Astrocyte (in vitro differentiated cells and primary cell): ENCODE measurements around the gene EEF2K.

Source experiments
- EZH2 ChIP-seq: IDR thresholded peaks from 2 replicates; pipeline ENCODE4 v1.6.1; 2012; ENCODE audit warnings: mild to moderate bottlenecking, low read length, inconsistent platforms; ENCODE audit not compliant: insufficient read depth
- TF ChIP-seq, protein P1 (sequence below): IDR thresholded peaks from 2 replicates; pipeline ENCODE4 v1.5.1; 2011; ENCODE audit warnings: low read depth, mild to moderate bottlenecking, inconsistent platforms, low read length, moderate library complexity; ENCODE audit not compliant: insufficient read depth

DNA sequence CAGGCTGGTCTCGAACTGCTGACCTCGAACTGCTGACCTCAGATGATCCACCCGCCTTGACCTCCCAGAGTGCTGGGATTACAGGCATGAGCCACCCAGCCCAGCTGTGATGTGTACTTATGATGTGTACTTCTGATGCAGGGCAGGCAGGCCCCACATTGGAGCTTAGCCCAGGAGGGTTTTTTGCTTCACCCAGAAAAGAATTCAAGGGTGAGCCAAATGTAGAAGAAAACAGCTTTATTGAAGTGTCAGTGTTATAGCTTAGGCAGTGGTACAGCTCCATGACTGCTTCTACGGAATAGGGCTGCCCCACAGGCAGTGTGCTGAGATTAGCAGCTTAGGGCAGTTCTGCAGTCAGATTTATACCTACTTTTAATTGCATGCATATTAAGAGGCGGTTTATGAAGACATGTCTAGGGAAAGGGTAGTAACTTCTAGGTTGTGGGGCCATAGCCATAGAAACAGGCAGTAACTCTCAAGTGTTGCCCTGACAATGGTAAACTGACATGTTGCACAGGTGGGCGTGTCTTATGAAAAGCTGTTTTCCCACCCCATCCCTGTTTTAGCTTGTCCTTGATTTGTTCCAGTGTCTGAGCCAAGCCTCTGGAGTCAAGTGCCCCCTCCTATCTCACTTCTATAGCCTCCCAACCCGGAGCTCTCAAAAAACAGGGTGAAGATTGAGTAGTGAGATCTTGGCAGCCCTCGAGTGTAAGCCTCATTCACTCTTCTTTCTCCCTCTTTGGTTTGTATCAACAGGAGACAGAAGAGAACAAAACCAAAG is 67.0 kb downstream of the EEF2K start:
- TF ChIP-seq, protein P1, sequence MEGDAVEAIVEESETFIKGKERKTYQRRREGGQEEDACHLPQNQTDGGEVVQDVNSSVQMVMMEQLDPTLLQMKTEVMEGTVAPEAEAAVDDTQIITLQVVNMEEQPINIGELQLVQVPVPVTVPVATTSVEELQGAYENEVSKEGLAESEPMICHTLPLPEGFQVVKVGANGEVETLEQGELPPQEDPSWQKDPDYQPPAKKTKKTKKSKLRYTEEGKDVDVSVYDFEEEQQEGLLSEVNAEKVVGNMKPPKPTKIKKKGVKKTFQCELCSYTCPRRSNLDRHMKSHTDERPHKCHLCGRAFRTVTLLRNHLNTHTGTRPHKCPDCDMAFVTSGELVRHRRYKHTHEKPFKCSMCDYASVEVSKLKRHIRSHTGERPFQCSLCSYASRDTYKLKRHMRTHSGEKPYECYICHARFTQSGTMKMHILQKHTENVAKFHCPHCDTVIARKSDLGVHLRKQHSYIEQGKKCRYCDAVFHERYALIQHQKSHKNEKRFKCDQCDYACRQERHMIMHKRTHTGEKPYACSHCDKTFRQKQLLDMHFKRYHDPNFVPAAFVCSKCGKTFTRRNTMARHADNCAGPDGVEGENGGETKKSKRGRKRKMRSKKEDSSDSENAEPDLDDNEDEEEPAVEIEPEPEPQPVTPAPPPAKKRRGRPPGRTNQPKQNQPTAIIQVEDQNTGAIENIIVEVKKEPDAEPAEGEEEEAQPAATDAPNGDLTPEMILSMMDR, result no peak
- TF ChIP-seq EZH2, result no peak
